ENCODE results near the gene CHRM3.

CHRM3 gene

GRCh38 chr1:239382666-239383065 lies 3.7 kb upstream of the CHRM3 start:
- no peak for TF ChIP-seq CTCF (IDR thresholded peaks at IDR 0.05; ENCODE audit: borderline replicate concordance, control extremely low read depth, extremely low read depth, insufficient read depth, missing control alignments)
- DNase-seq (ENCODE audit: low spot score), result no peak
- in situ Hi-C loops (cut with MboI; ENCODE audit: low sequenced_read_pairs, unreplicated experiment), result no loop called here

- in situ Hi-C loops (cut with MboI; ENCODE audit: low sequenced_read_pairs, unreplicated experiment), result no loop called here
- TF ChIP-seq CTCF (IDR thresholded peaks at IDR 0.05; ENCODE audit: borderline replicate concordance, control extremely low read depth, extremely low read depth, insufficient read depth, missing control alignments), result no peak
- no peak for DNase-seq (ENCODE audit: low spot score)
These were observed 2.7 kb upstream of the CHRM3 start for GRCh38 chr1:239383714-239384113.

- no peak for TF ChIP-seq CTCF (IDR thresholded peaks at IDR 0.05; ENCODE audit: borderline replicate concordance, control extremely low read depth, extremely low read depth, insufficient read depth, missing control alignments)
- in situ Hi-C loops (cut with MboI; ENCODE audit: low sequenced_read_pairs, unreplicated experiment), result no loop called here
These were observed 1.2 kb downstream of the CHRM3 start for GRCh38 chr1:239387304-239388158.

GRCh38 chr1:239388159-239388485 lies 1.8 kb downstream of the CHRM3 start:
- no peak for TF ChIP-seq CTCF (IDR thresholded peaks at IDR 0.05; ENCODE audit: borderline replicate concordance, control extremely low read depth, extremely low read depth, insufficient read depth, missing control alignments)
- no peak for DNase-seq (ENCODE audit: low spot score)
- in situ Hi-C loops (cut with MboI; ENCODE audit: low sequenced_read_pairs, unreplicated experiment), result no loop called here

More at GRCh38 chr1:239387304-239388158, 1.2 kb downstream of the CHRM3 start:
- DNase-seq (ENCODE audit: low spot score), result no peak

GRCh38 chr1:239388578-239388977 lies 2.2 kb downstream of the CHRM3 start:
- in situ Hi-C loops (cut with MboI; ENCODE audit: low sequenced_read_pairs, unreplicated experiment), result no loop called here
- DNase-seq (ENCODE audit: low spot score), result no peak
- no peak for TF ChIP-seq CTCF (IDR thresholded peaks at IDR 0.05; ENCODE audit: borderline replicate concordance, control extremely low read depth, extremely low read depth, insufficient read depth, missing control alignments)

GRCh38 chr1:239389703-239390102 lies 3.3 kb downstream of the CHRM3 start:
- in situ Hi-C loops (cut with MboI; ENCODE audit: low sequenced_read_pairs, unreplicated experiment), result no loop called here
- DNase-seq (ENCODE audit: low spot score), result no peak

More at GRCh38 chr1:239389703-239390102, 3.3 kb downstream of the CHRM3 start:
- no peak for TF ChIP-seq CTCF (IDR thresholded peaks at IDR 0.05; ENCODE audit: borderline replicate concordance, control extremely low read depth, extremely low read depth, insufficient read depth, missing control alignments)
